Pancreas (tissue), 10 donors: ENCODE data around the gene GPR78. TPM values are rescaled to one million over a fixed set of nuclear protein-coding genes. Genes with fewer than 3 reads are reported as not detected.

Experiments used
- ATAC-seq, 4 donors: fragments of 200-7000 bp; cut with Tn5 transposase; one replicate each; pipeline versions ENCODE4 v1.8.0 to v1.9.1; 2020; ENCODE audit warnings: mild to moderate bottlenecking in 4 of 4, moderate library complexity in 4 of 4
- DNase-seq, 6 donors: peaks; one replicate each; pipeline ENCODE4 v3.0.0-alpha.2; 2020
- FAIRE-seq: peaks from 2 replicates; lab custom pipeline; 2012; peaks lifted over from hg19 to GRCh38; lab: Jason Lieb, UNC
- H3K27ac ChIP-seq, 4 donors: fragments of 200-600 bp; sonication (generic); 1 replicate in 3 of 4; 2 replicates in 1 of 4; pipeline versions ENCODE4 v1.5.0 to v1.8.0; 2020
- H3K27me3 ChIP-seq, 4 donors: fragments of 200-600 bp; one replicate each; pipeline ENCODE4 v1.8.0; 2021
- H3K36me3 ChIP-seq, 3 donors: fragments of 200-600 bp; sonication (generic) in 1 of 3; one replicate each; pipeline versions ENCODE4 v1.5.0 to v1.8.0; 2020 to 2021
- H3K4me1 ChIP-seq, 3 donors: fragments of 200-600 bp; one replicate each; pipeline ENCODE4 v1.8.0; 2021
- H3K4me3 ChIP-seq, 4 donors: fragments of 200-600 bp; sonication (generic) in 2 of 4; one replicate each; pipeline versions ENCODE4 v1.5.0 to v1.8.0; 2020 to 2021
- H3K9me3 ChIP-seq, 4 donors: fragments of 200-600 bp; one replicate each; pipeline ENCODE4 v1.8.0; 2021
- CTCF ChIP-seq, 4 donors: fragments of 200-600 bp; sonication (generic) in 3 of 4; IDR thresholded peaks; one replicate each; pipeline versions ENCODE4 v1.5.0 to v1.8.0; 2021; ENCODE audit warnings: antibody characterized with exemption in 4 of 4
- WGBS, 2 donors: extraction: QIAGEN DNeasy Blood & Tissue Kit; methylation state at CpG; one replicate each; pipeline ENCODE4 v1.1.7; 2013; 5-methylcytosine and 5-hydroxymethylcytosine counted together
- intact Hi-C, 3 donors: fragments of 100-400 bp; cut with DNase I; formaldehyde crosslinking; loops; one replicate each; pipeline versions ENCODE4 v1.11.1 to v1.14.2; 2022
- polyA plus RNA-seq, 2 donors: library from polyadenylated mRNA; stranded (reverse); fragments of 200-250 nt; gene quantifications; one replicate each; pipeline ENCODE4 v1.2.3, GENCODE V29; 2013
- total RNA-seq, 6 donors: library from RNA; stranded (reverse); fragmentation: NEBNext Ultra II Directional in 4 of 6; extraction: Animal tissue kit (Norgen Biotek cat#: 25700) in 4 of 6; gene quantifications; one replicate each; pipeline versions ENCODE4 v1.2.1 to v1.2.4, GENCODE V29; 2021 to 2023
- donor health status: healthy with polysubstance abuse.
- donor health status: DM: no; HTN: no; CAD: no; lungs with moderate emphysema.
- donor health status: DM: no; HTN: no; CAD: no.
- donor health status: control.
- donor health status: control.
- donor health status: Bipolar disorder and iron deficiency.
- donor health status: DM: yes; HTN: yes; CAD: no.
- donor health status: DM: no; HTN: no; CAD: no.
- donor health status: DM: no; HTN: no; CAD: no.
- donor health status: DM: yes; HTN: yes; CAD: no.

Gene GPR78
- total and polyA plus RNA-seq, 8 donors = 0.02 to 0.04 TPM; not detected in 6

GRCh38 chr4:8547108-8547911 is 32.9 kb upstream of the GPR78 start:
- Histone ChIP-seq H3K4me3 (no peak overlapping the region), H3K27ac (no peak overlapping the region), H3K27me3 (no peaks in the 10 kb centered on the region), H3K4me1 (no peaks in the 10 kb centered on the region), H3K36me3 (no peaks in the 10 kb centered on the region), H3K9me3 (no peaks in the 10 kb centered on the region)
- DNase-seq (no peak), ATAC-seq (peak in 3 of 4 donors; percentile 73 to 85 (median 74)), FAIRE-seq (no peak)
- intact Hi-C loops = loop anchor here in 1 of 3 donors (5.0 kb wide), 1 partner anchor 80 kb away; no protein-coding TSS in a partner anchor
- 46 to 57% methylated on average over 16 of the region's 16 CpGs for WGBS, 2 donors
- TF ChIP-seq CTCF (IDR thresholded peaks at IDR 0.05) = peak; percentile 25 to 40 (median 32)

- no peak overlapping the region for H3K4me3 ChIP-seq
- H3K36me3 ChIP-seq = no peaks in the 10 kb centered on the region
- no peak overlapping the region for H3K27ac ChIP-seq
- no peaks in the 10 kb centered on the region for H3K27me3 ChIP-seq
- H3K4me1 ChIP-seq = no peaks in the 10 kb centered on the region
- no peak for TF ChIP-seq CTCF (IDR thresholded peaks at IDR 0.05)
- DNase-seq (no peak), ATAC-seq (no peak), FAIRE-seq (no peak)
- intact Hi-C loops = loop anchor here in 1 of 3 donors (5.0 kb wide), 1 partner anchor 81 kb away; no protein-coding TSS in a partner anchor
- H3K9me3 ChIP-seq = no peaks in the 10 kb centered on the region
- 67 to 76% methylated on average over 16 of the region's 16 CpGs for WGBS, 2 donors
Measured at GRCh38 chr4:8547912-8548730, 32.1 kb upstream of the GPR78 start.

GRCh38 chr4:8548731-8549351 is 31.4 kb upstream of the GPR78 start:
- Histone ChIP-seq H3K27ac (no peak overlapping the region), H3K36me3 (no peaks in the 10 kb centered on the region), H3K4me3 (no peak overlapping the region), H3K4me1 (no peaks in the 10 kb centered on the region), H3K9me3 (no peaks in the 10 kb centered on the region), H3K27me3 (no peaks in the 10 kb centered on the region)
- DNase-seq = no peak
- intact Hi-C loops = loop anchor here in 1 of 3 donors (5.0 kb wide), 1 partner anchor 82 kb away; no protein-coding TSS in a partner anchor
- no peak for FAIRE-seq
- 77% methylated on average over 14 of the region's 14 CpGs for WGBS, 2 donors
- no peak for TF ChIP-seq CTCF (IDR thresholded peaks at IDR 0.05)
- ATAC-seq = no peak

GRCh38 chr4:8549352-8549931 is 30.8 kb upstream of the GPR78 start:
- H3K27ac ChIP-seq = no peak overlapping the region
- WGBS, 2 donors = 66 to 73% methylated on average over 11 of the region's 11 CpGs
- no peaks in the 10 kb centered on the region for H3K4me1 ChIP-seq
- no peak for ATAC-seq
- no peaks in the 10 kb centered on the region for H3K36me3 ChIP-seq
- H3K4me3 ChIP-seq = no peak overlapping the region
- no peaks in the 10 kb centered on the region for H3K27me3 ChIP-seq
- no peak for FAIRE-seq
- TF ChIP-seq CTCF (IDR thresholded peaks at IDR 0.05) = no peak
- intact Hi-C loops = loop anchor here in 1 of 3 donors (5.0 kb wide), 1 partner anchor 82 kb away; no protein-coding TSS in a partner anchor
- no peaks in the 10 kb centered on the region for H3K9me3 ChIP-seq
- DNase-seq = no peak
